GM18502 (cell line): ENCODE results near the gene PRIM2.
A peak's percentile ranks its signal among the peaks of the same experiment; 100 is the strongest.
"Not testable (repeated sequence)": the region's sequence is repeated elsewhere in the genome, so short reads cannot be mapped to it uniquely, and the experiment has no call there.

Experiments used
- ATAC-seq: cut with Tn5 transposase; IDR thresholded peaks from one replicate; pipeline ENCODE4 v1.9.1; 2021; ENCODE audit warnings: mild to moderate bottlenecking; ENCODE audit not compliant: unreplicated experiment, poor library complexity

The PRIM2 gene

DNA sequence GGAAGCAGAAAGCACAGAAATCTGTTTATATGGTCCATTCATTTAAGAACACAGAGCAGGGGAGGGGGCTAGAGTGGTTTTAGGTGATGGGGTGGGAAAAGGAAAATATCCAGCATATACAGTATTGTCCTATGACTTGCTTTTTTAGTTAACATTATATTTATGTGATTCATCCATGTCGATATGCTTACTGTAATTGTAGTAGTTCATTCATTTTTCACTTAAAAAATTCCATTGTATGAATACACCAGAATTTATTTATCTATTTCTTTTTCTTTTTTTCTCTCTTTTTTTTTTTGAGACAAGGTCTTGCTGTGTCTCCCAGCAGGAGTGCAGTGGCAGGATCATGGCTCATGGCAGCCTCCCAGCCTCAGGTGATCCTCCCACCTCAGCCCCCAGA lies 9.6 kb upstream of the PRIM2 start:
- no peak for ATAC-seq

DNA sequence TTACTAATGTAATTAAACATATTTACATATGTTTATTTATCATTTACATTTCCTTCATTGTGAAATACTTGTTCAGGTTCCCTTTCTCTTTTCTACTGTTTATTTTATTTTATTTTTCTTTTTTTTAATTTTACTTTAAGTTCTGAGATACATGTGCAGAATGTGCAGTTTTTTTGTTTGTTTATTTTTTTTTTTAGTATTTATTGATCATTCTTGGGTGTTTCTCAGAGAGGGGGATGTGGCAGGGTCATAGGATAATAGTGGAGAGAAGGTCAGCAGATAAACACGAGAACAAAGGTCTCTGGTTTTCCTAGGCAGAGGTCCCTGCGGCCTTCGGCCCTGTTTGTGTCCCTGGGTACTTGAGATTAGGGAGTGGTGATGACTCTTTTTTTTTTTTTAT lies 8.7 kb upstream of the PRIM2 start:
- ATAC-seq, result not testable (repeated sequence)

- ATAC-seq, result not testable (repeated sequence)
Measured at GRCh38 chr6:57310095-57310816, 7.2 kb upstream of the PRIM2 start.

DNA sequence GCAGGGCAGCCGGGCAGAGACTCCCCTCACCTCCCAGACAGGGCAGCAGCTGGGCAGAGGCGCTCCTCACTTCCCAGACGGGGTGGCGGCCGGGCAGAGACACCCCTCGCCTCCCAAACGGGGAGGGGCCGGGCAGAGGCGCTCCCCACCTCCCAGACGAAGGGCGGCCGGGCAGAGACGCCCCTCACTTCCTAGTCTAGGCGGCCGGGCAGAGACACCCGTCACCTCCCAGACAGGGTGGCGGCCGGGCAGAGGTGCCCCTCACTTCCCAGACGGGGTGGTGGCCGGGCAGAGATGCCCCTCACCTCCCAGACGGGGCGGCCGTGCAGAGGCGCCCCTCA lies 6.6 kb upstream of the PRIM2 start:
- no peak for ATAC-seq

DNA sequence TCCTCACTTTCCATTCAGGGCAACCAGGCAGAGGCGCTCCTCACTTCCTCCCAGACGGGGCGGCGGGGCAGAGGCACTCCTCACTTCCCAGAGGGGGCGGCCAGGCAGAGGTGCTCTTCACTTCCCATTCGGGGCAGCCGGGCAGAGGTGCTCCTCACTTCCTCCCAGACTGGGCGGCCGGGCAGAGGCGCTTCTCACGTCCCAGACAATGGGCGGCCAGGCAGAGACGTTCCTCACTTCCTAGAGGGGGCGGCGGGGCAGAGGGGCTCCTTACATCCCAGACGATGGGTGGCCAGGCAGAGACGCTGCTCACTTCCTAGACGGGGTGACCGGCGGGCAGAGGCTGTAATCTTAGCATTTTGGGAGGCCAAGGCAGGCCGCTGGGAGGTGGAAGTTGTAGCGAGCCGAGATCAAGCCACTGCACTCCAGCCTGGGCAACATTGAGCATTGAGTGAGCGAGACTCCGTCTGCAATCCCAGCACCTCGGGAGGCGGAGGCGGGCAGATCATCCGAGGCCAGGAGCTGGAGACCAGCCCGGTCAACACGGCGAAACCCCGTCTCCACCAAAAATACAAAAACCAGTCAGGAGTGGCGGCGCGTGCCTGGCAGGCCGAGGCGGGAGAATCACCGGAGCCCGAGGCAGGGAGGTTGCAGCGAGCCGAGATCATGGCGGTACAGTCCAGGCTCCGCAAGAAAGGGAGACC lies 6.0 kb upstream of the PRIM2 start:
- ATAC-seq, result not testable (repeated sequence)

GRCh38 chr6:57312004-57312345 lies 5.5 kb upstream of the PRIM2 start:
- no peak for ATAC-seq

DNA sequence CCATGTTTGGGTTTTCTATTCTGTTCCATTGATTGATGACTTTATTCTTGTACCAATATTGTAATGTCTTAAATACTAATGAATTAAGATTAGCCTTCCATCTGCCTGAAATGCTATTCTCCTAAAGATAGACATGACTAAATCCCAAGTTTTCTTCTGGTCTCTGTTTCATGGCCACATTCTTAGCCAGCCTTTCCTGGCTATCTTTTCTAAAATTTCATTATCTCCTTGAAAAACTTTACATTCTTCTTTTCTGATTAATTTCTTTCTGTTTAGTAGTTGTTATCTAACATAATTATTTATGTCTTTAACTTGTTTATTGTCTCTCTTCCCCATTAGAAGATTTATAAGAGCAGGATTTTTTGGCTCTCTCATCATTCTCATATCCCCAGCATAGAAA lies 4.4 kb upstream of the PRIM2 start:
- ATAC-seq, result no peak

DNA sequence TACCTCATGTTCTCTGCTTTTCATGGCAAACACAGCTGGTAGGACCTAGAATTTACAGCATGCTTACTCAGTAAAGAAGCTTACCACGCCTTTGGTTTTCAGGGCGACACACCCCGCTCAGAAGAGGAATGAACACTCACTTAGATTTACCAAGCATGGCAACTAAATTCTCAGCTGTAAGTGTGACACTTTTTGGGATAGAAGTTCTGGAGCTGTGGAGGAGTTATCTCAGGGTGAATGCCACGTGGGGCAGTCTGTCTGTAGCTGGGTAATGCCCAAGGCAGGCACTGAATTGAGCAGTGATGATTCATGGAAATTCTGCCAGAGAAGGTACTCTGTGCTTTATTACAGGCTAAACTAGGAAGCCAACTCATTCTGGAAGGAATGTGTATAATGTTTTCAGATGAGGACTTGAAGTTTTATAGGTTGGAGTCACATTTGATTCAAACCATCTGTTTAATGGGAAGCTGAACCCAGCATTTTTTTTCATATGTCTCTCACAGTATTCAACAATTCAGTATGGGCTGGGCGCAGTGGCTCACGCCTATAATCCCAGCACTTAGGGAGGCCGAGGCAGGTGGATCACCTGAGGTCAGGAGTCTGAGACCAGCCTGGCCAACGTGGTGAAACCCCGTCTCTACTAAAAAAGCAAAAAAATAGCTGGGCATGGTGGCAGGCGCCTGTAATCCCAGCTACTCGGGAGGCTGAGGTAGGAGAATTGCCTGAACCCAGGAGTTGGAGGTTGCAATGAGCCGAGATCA lies 3.5 kb upstream of the PRIM2 start:
- no peak for ATAC-seq

DNA sequence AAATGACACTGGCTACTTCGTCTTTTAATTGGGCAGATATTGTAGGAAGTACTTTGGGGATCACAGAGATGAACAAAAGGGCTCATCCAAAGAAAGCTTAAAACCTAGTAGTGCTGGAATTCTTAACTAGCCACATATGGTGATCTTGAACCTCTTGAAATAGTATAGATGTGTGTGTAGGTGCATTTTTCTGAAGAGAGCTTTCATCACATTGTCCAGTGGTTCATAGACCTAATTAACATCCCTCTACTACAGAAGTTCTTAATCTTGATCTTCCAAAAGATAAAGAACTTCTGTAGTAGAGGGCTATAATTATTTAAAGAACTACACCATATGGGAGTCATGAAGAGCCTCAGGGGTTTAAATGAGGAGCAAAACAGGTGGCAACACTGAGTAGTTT lies 2.3 kb upstream of the PRIM2 start:
- ATAC-seq, result no peak

GRCh38 chr6:57315851-57316250 lies 1.6 kb upstream of the PRIM2 start:
- ATAC-seq, result no peak

DNA sequence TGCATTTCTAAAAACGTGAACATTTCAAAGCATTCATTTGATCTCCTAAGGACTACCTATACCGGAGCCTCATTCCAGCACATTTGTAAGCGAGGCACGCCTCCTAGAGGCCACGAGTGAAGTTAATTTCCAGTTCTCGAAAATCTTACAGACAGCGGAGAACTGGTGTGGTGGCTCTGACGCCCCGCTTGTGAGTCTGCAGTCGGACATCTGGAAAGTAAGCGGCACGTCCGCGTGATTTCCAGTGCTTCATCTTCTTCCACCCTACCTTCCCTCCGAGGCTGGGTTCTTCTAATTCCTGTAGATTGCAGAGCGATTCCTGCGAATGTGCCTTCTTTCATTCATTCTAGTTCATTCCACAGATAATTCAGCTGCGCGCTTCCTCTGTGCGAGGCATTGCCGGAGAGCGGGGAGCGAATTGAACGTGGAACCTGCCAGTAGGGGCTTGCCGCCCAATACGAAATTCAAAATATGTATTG lies 810 bp upstream of the PRIM2 start:
- peak; percentile 92 for ATAC-seq

DNA sequence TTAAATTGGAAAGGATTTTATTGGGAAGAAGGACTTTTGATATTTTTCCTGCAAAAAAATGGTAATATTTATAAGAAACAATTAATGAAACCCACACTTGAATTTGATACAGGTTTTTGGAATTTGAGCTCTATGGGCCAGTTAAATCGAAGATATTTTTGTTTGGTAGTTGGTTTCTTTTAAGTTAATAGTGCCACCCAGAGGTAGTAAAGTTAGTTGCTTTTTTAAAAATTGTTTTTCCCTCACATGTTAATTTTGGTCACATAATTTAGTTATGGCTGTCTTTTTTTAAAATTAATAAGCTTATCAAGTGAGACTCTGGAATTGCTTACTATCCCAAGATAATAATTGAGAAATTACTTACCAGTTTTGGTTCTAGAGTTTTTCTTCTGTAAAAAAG lies 7.1 kb downstream of the PRIM2 start:
- no peak for ATAC-seq

DNA sequence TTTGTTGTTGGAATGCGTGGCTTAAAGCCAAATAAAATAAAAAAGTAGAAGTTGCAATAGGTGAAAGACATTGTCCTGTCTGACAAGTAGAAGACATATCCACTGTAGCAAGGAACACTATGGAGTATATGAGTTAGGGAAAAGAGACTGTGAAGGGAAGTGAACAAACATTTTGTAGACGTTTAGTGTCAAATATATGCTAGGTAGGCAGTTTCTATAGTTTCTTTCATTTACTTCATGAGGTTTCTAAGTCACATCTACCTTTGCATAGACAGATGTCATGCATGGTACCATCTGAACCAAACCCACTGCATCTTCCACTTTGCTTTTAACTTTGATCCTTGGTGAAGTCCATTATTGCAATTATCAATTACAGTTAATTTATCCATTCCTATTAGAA lies 9.9 kb downstream of the PRIM2 start:
- no peak for ATAC-seq

GRCh38 chr6:57328074-57328473 lies 10.6 kb downstream of the PRIM2 start:
- ATAC-seq, result no peak

GRCh38 chr6:57329933-57330332 lies 12.5 kb downstream of the PRIM2 start:
- ATAC-seq, result no peak

GRCh38 chr6:57342148-57342669 lies 24.8 kb downstream of the PRIM2 start:
- no peak for ATAC-seq

GRCh38 chr6:57343342-57343741 lies 25.9 kb downstream of the PRIM2 start:
- ATAC-seq, result not testable (repeated sequence)

DNA sequence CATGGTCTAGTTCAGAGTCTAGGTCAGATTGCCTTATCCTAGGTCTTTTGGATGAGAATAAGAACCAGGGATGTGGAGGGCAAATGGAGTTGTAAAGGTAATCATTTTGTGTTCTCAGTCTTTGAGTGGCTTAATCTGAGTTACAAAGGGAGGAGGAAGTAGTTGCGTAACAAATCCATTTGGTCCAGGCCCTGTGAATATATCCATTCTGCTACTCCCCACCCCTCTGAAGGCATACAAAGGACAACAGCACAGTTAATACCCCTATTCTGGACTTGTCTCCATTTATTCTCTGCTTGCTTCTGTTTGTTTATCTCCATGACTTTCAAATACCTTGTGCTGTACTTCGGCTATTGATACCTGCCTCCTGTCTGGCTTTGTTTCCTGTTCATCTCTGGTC lies 29.3 kb downstream of the PRIM2 start:
- not testable (repeated sequence) for ATAC-seq

- ATAC-seq, result not testable (repeated sequence)
Measured at GRCh38 chr6:57347597-57347996, 30.2 kb downstream of the PRIM2 start.

GRCh38 chr6:57350443-57350842 lies 33.0 kb downstream of the PRIM2 start:
- peak; percentile 92 for ATAC-seq

DNA sequence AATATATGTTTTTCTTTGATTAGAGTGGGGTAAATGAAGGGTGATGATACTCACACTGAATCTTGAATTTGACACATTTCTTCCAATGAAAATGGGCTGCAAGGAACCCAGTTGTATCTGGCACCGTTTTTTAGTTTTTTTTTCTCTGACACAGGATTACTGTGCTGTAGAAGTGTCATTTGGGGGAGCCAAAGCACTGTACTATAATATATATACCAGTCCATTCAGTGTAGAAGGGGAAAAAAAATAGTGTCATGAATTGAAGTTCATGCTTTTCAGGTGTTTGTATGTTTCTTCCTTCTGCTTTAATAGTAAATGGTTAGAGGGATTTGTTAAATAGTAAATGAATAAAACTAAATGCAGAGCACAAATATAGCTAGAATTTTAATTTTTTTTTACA lies 35.2 kb downstream of the PRIM2 start:
- ATAC-seq, result not testable (repeated sequence)
